Measurements from ENCODE around the gene USP17L19.
"Not testable (repeated sequence)": the region's sequence is repeated elsewhere in the genome, so short reads cannot be mapped to it uniquely, and the experiment has no call there.

- not testable (repeated sequence) for TF ChIP-seq POLR2A (IDR thresholded peaks at IDR 0.05; ENCODE audit: low read depth, low read length); CTCF (IDR thresholded peaks at IDR 0.05; ENCODE audit: extremely low read depth in 1 of 2, insufficient read depth in 1 of 2, low read depth in 1 of 2, low read length in 2 of 2); EZH2 (IDR thresholded peaks at IDR 0.05; ENCODE audit: borderline replicate concordance, low read depth, low read length, severe bottlenecking); MYC (IDR thresholded peaks at IDR 0.05; ENCODE audit: low read depth, low read length); MAX (IDR thresholded peaks at IDR 0.05; ENCODE audit: insufficient read depth, insufficient read length)
Measured at GRCh38 chr4:9253078-9253477, at the start of gene USP17L19.

Measured in endothelial cell of umbilical vein (primary cell).